T follicular helper cell (primary cell): ENCODE data around the gene TAF5.
"Not testable (repeated sequence)": the region's sequence is repeated elsewhere in the genome, so short reads cannot be mapped to it uniquely, and the experiment has no call there.

Experiments
- DNase-seq: peaks from one replicate; pipeline ENCODE4 v3.0.0-alpha.2; 2020; ENCODE audit warnings: low read depth
- total RNA-seq, 2 experiments: gene quantifications; one replicate each; lab custom pipeline; 2026; lab: John Stamatoyannopoulos, UW

TAF5 gene
- total RNA-seq, result 20.9 to 26.7 reads per million in 2 experiments

GRCh38 chr10:103367782-103368518 is at the start of gene TAF5:
Gene TAF5 (plus strand): TSS chr10:103367976. CDS start chr10:103367990, 14 bp downstream.
- DNase-seq, result peak; percentile 85

- no peak for DNase-seq
These were observed 39.9 kb upstream of the TAF5 start for GRCh38 chr10:103327906-103328305.

- DNase-seq, result no peak
These were observed 33.7 kb upstream of the TAF5 start for GRCh38 chr10:103333934-103334520.

- DNase-seq, result no peak
These were observed 33.2 kb upstream of the TAF5 start for GRCh38 chr10:103334567-103334966.

- no peak for DNase-seq
These were observed 31.4 kb upstream of the TAF5 start for GRCh38 chr10:103336370-103336769.

- DNase-seq, result no peak
These were observed 17.6 kb upstream of the TAF5 start for GRCh38 chr10:103350175-103350516.

GRCh38 chr10:103350517-103351260 is 17.1 kb upstream of the TAF5 start, which contains the start of gene PCGF6:
Gene PCGF6 (minus strand): TSS chr10:103351140. CDS start chr10:103351066, 74 bp downstream.
- peak; percentile 40 for DNase-seq

- DNase-seq, result no peak
These were observed 14.5 kb upstream of the TAF5 start for GRCh38 chr10:103353281-103353680.

- DNase-seq, result not testable (repeated sequence)
These were observed 13.2 kb upstream of the TAF5 start for GRCh38 chr10:103354567-103354966.

- no peak for DNase-seq
These were observed 11.7 kb upstream of the TAF5 start for GRCh38 chr10:103355906-103356599.

GRCh38 chr10:103359493-103359892 is 8.3 kb upstream of the TAF5 start:
- not testable (repeated sequence) for DNase-seq

GRCh38 chr10:103360791-103361190 is 7.0 kb upstream of the TAF5 start:
- DNase-seq, result not testable (repeated sequence)

- DNase-seq, result no peak
These were observed 396 bp upstream of the TAF5 start for GRCh38 chr10:103367379-103367781.

GRCh38 chr10:103373544-103373943 is 5.8 kb downstream of the TAF5 start:
- no peak for DNase-seq

- DNase-seq, result no peak
These were observed 6.5 kb downstream of the TAF5 start for GRCh38 chr10:103374263-103374662.

GRCh38 chr10:103382769-103383168 is 15.0 kb downstream of the TAF5 start:
- DNase-seq, result no peak

GRCh38 chr10:103394180-103394579 is 26.4 kb downstream of the TAF5 start:
- DNase-seq, result no peak

- DNase-seq, result no peak
These were observed 27.9 kb downstream of the TAF5 start for GRCh38 chr10:103395754-103396066.

GRCh38 chr10:103396067-103396788 is 28.5 kb downstream of the TAF5 start, which contains the start of the genes ATP5MK and PDCD11:
Gene ATP5MK (minus strand): TSS chr10:103396475. CDS start chr10:103392457, 4,018 bp downstream.
Gene PDCD11 (plus strand): TSS chr10:103396626. CDS start chr10:103398427, 1,801 bp downstream.
- peak; percentile 89 for DNase-seq

- no peak for DNase-seq
These were observed 29.0 kb downstream of the TAF5 start for GRCh38 chr10:103396789-103397087.

- DNase-seq, result no peak
These were observed 29.5 kb downstream of the TAF5 start for GRCh38 chr10:103397191-103397825.
